ENCODE results near the gene SERPINA5.

DNA sequence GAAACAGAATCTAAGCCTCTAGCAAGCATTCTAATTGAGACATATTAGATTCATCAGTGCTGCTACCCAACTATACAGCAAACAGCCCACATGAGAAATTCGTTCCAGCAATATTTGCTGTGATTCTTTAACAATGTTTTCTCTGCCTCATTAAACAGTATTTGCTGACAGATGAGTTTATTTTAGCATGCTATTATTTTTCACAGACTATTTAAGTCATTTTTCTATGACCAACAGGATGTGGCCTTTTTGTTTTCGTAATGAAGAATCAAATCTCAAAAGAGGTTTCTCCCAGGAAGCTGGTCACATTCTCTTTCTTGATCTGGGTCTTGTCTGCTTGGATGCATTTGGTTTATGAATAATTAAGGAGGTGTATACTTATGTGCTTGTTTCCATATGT is 48.8 kb upstream of the SERPINA5 start:
- TF ChIP-seq EP300 (IDR thresholded peaks at IDR 0.05; ENCODE audit: borderline replicate concordance in 1 of 2, low read depth in 2 of 2, low read length in 2 of 2) (no peak), EZH2 (IDR thresholded peaks at IDR 0.05; ENCODE audit: low read depth, low read length, severe bottlenecking) (no peak), BACH1 (IDR thresholded peaks at IDR 0.05; ENCODE audit: low read length) (no peak)

All from H1 (cell line).